COLO668 (cell line): Measurements from ENCODE around the gene UMOD.
"Not testable (repeated sequence)": the region's sequence is repeated elsewhere in the genome, so short reads cannot be mapped to it uniquely, and the experiment has no call there.

Source experiments
- DNase-seq: peaks from one replicate; lab custom pipeline; 2025; ENCODE audit not compliant: unreplicated experiment; lab: John Stamatoyannopoulos, UW

Gene UMOD

GRCh38 chr16:20321671-20322070 lies 30.8 kb downstream of the UMOD start:
- DNase-seq = no peak

- DNase-seq = not testable (repeated sequence)
Observed at GRCh38 chr16:20321051-20321450, 31.5 kb downstream of the UMOD start.

- DNase-seq = no peak
Observed at GRCh38 chr16:20320592-20320991, 31.9 kb downstream of the UMOD start.

GRCh38 chr16:20320178-20320577 lies 32.3 kb downstream of the UMOD start:
- DNase-seq = no peak

GRCh38 chr16:20319406-20319805 lies 33.1 kb downstream of the UMOD start:
- no peak for DNase-seq

GRCh38 chr16:20318437-20318836 lies 34.1 kb downstream of the UMOD start:
- no peak for DNase-seq

GRCh38 chr16:20318006-20318405 lies 34.5 kb downstream of the UMOD start:
- no peak for DNase-seq

GRCh38 chr16:20317117-20317516 lies 35.4 kb downstream of the UMOD start:
- DNase-seq = no peak

GRCh38 chr16:20316715-20317114 lies 35.8 kb downstream of the UMOD start:
- DNase-seq = no peak

- no peak for DNase-seq
Observed at GRCh38 chr16:20315764-20316163, 36.8 kb downstream of the UMOD start.

- no peak for DNase-seq
Observed at GRCh38 chr16:20314575-20314974, 37.9 kb downstream of the UMOD start.

GRCh38 chr16:20313741-20314140 lies 38.8 kb downstream of the UMOD start:
- DNase-seq = no peak

- not testable (repeated sequence) for DNase-seq
Observed at GRCh38 chr16:20312536-20313095, 39.9 kb downstream of the UMOD start.

- DNase-seq = no peak
Observed at GRCh38 chr16:20311548-20311947, 41.0 kb downstream of the UMOD start.

- DNase-seq = no peak
Observed at GRCh38 chr16:20310421-20311395, 41.8 kb downstream of the UMOD start.

- no peak for DNase-seq
Observed at GRCh38 chr16:20309786-20310185, 42.7 kb downstream of the UMOD start.

GRCh38 chr16:20308801-20309590 lies 43.5 kb downstream of the UMOD start:
- DNase-seq = no peak

GRCh38 chr16:20308266-20308665 lies 44.2 kb downstream of the UMOD start:
- DNase-seq = no peak

- no peak for DNase-seq
Observed at GRCh38 chr16:20307791-20308190, 44.7 kb downstream of the UMOD start.

GRCh38 chr16:20307240-20307671 lies 45.3 kb downstream of the UMOD start:
- DNase-seq = no peak

GRCh38 chr16:20306401-20306800 lies 46.1 kb downstream of the UMOD start:
- DNase-seq = no peak

- DNase-seq = no peak
Observed at GRCh38 chr16:20303012-20303411, 49.5 kb downstream of the UMOD start.
